ENCODE data around the gene NADK2.

Gene NADK2

DNA sequence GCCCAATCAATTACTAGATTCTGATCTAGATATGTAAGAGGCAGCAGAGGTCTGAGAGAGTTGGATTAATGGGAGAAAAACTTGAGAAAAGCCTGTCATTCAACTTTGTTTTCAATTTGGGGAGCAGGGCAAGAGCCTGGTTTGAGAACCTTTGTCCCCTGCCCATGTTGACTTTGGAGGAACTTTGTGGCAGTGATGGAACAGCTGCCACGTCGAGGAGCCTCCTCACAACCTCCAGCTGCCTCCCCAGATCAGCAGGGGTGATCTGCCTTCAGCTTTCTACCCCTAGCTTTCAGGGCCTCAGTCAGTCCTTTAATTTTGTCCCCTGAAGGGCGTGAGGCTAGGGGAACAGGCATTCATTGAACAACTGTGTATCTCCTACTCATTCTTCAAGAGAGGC, 81.1 kb downstream of the NADK2 start:
- DNase-seq = no peak

DNA sequence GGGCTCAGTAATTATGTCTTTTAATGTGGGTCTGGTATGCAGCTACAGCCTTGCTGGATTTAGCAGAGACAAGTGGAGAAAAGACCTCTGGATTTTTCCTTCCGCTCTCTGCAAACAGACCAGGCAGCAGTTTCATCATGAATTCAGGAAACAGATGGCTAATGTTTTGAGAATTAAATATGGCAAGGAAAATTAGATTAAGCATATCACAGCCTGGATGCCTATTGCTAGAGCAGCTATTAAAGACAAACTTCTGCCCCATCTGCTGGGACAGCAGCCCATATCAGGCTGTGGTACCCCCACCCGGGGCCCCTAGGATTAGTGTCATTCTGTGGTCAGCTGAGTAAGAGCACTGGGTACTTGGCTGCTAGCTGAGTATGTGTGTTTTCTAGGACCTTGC, 83.6 kb downstream of the NADK2 start:
- DNase-seq = no peak

DNA sequence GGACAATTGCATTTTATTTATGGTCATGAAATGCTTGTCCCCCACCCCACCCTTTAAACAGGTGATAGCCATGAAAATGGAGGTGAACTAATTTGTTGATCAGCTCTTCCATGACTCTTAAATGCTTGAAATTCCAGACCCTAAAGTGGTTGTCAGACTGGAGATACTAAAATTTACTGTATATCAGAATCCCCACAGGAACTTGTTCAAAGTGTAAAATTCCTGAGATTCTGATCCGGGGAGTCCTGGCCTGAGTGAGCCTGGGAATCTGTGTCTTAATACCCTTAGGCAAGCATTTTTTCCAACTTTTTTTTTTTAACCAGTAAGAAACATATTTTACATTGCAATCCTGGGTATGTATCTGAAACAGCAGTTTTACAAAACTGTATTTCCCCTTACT, 85.1 kb downstream of the NADK2 start:
- no peak for DNase-seq

DNA sequence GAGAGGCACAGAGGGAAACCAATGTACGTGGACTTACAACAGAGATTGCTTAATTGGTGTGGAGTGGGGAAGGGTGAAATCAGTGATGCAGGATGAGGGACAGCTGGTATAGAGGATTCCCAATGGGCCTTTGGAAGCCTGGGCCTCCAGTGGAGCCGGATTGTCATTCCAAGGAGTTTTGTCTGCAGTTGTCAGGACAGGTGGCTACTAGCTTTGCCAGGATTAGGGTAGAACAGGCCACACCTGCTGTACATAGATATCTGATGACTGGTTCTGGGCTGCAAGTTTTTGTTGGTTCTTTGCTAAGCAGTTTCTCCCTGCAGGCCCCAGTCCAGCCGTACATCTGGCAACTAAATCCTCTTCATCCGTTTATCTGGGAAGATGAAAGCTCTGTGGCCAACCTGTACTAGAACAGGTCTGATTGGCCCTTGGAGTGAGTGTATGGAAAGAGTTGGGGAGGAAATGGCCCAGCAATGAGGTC, 85.6 kb downstream of the NADK2 start:
- DNase-seq = no peak

DNA sequence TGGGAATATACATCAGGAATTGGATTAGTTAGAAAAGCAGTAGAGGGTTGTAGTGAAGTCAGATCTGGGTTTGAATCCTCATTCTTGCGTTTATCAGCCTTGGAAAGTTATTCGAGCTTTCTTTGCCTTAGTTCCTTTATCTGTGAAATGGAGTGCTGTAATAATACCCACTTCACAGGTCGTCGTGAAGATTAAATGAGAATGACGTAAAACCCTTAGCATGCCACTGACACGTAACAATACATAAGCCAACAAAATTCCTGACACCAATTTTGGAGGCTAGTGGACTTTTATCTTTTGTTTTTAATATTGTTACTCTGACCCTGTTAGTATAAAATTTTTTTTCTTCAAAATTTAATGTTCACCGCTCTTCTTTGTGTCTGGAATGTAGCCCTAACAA, 86.4 kb downstream of the NADK2 start:
- DNase-seq = no peak

DNA sequence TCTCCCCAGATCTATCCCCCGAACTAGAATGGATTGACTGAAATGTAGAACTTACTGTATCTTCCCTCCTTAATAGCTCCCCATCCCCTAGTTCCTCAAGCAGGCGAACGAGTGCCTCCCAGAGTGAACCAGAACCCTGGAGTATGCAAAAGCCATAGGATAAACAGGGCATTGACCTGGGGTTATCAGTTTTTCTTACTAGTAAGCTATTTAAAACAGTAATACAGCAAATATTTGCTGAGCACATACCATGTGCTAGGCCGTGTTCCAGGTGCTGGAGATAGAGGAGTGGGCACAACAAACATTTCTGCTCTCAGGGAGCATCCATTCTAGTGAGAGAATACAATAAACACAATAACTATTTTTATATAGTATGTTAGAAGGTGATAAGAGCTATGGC, 88.0 kb downstream of the NADK2 start:
- DNase-seq = no peak

DNA sequence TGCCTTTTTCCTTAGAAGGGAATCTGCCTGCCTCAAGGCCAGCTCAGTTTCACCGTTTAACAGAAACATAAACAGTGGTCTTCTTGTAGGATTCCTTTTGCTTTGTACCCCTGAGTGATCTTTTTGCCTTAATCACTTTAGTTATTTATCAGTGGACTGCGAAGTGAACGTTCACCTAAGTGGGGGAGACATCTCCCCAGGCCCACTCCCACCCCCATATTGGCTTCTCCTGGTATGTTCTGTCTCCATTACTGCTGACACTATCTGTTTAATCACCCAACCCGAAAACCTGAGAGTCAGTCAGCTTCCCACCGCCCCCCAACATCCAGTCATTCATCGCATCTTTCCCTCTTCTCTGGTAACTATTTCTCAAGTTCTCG, 88.4 kb downstream of the NADK2 start:
- DNase-seq = no peak

DNA sequence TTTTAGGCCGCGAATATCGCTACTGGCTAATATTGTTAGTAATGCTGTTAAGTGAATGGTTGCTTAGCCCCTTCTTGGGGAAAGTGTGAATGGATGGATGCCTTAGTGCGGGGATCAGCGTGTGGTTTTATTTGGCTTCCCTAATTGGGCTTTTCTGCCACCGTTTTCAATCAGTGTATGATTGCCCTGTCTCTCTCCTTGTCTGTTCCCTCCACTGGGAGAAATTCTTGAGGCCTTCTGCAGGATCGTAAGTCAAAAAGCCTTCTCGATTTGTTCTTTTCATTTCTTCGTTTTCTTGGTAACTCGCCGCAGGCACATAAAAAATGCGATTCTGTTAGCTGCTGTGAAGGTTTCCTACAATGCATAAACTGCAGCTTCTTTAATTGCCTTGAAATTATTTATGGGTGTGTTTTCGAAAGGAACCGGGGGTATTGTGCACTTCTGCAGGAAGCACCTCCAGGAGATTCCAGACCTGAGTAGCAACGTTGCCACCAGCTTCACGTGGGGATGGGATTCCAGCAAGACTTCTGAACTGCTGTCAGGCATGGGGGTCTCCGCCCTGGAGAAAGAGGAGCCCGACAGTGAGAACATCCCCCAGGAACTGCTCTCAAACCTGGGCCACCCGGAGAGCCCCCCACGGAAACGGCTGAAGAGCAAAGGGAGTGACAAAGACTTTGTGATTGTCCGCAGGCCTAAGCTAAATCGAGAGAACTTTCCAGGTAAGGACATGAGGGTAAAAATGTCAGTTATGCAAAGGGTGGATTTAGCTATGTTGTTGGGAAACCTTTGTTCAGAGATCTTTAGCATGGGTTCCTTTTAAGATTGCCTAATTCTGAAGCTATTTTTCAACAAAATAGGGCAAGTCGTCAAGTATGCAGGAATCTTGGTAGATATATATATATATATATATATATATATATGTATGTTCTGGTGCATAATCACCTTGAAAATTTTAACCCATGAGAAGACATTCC, 89.1 kb downstream of the NADK2 start:
- no peak for DNase-seq

DNA sequence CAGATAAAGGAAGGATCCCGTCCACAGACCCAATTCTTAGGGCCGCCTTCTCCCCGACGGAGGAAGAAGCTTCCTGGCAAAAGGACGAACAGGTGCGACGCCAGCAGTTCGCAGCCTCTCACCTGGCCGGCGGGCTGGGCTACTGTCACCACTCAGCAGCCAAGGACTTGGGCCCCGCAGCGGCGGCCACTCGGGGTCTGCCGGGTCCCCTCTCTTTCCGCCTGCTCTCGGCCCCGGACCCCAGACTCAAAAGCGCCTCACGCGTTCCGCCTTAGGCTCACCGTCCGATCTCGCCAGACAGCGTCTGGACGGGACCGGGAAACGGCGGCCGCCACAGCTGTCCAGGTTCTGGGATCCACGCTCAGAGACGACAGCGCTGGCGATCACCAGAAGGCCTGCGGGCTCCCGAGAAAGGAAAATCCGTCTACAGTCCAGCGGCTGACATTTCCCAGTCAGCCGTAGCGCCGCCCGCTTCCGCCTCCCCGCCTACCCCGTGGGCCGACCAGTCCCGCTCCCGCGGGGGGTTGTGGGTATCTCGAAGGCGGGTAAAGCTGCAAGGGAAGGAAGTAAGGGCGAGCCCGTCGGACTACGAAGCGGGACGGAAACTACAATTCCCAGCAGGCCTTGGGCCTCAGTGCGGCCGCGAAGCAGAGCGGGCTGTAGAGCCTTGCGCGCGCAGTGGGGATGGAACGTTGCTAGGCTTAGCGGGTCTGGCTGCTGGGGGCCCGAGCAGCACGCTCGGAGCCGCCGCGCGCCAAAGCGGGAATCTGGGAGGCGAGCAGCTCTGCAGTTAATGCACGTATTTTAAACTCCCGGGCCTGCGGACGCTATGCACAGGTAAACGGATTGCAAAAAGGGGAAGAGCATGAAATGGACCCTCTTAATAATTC, 90.0 kb downstream of the NADK2 start, which contains the start of the genes LMBRD2 and SKP2:
TSS of gene LMBRD2 (minus strand) at position 454 of the 890 bp plus-strand sequence. CDS start 8,538 bp downstream, outside the sequence.
TSS of gene SKP2 (plus strand) at position 678 of the 890 bp plus-strand sequence. CDS start at position 830, 152 bp downstream.
- DNase-seq = peak; percentile 95

DNA sequence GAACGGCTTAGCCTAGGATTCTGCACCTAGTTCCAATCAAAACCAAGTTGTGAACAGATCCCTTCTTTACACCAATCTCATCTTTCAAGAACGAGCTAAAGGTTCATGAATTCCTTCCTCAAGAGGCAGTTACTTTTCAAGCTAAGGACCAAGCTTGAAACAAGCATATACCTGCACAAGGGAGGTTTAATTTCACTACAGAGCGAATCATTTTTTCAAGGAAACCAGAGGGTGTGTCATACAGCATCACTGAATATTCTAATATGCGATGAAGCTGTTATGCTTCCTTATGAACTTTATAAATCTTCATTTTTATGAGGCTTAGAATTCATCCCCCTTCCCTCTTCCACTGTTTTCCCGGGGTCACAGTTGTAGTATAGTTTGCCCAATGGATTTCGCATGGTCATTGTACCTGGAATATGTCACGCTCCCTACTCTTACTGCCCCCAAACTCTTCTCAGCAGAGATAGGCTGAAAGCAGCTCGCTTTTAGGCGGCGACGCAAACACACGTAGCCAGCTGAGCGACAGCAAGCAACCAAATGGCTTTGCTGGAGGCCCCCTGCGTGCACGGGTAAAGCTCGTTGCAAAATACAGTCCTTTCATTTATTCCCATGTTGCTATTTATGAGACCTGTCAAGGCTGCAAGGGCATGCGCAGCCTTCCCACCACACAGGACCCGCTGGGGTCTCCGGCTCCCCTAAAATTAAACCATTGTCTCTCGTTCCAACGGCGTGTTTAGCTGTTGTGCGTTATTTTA, 90.9 kb downstream of the NADK2 start:
- DNase-seq = peak; percentile 38

DNA sequence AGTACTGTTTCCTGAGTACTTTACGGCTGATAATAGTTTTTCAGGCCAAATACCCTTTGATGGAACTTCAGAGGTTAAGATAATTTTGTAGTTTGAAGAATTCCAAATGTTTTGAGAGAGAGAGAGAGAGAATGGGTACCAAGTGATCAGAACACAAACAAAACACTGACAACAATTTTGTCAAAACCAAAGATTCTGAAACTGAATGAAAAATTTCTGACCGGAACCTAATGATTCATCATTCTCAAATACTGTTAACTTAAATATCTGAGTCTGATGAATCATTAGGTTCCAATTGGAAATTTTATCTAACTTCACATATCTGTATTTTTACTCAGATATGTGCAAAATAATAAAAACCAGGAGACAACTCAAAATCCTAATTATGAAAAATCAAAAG, 94.0 kb downstream of the NADK2 start:
- no peak for DNase-seq

DNA sequence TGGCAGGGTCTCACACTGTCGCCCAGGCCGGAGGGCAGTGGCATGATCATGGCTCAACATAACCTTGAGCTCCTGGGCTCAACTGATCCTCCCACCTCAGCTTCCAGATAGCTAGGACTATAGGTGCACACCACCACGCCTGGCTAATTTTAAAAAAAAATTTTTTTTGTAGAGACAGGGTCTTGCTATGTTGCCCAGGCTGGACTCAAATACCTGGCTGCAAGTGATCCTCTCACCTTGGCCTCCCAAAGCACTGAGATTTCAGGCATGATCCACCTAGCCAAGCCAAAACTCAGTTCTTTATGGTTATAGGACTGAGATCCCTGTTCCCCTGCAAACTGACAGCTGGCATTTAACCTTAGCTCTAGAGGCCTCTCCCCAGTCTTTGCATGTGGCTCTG, 95.3 kb downstream of the NADK2 start:
- DNase-seq = no peak

DNA sequence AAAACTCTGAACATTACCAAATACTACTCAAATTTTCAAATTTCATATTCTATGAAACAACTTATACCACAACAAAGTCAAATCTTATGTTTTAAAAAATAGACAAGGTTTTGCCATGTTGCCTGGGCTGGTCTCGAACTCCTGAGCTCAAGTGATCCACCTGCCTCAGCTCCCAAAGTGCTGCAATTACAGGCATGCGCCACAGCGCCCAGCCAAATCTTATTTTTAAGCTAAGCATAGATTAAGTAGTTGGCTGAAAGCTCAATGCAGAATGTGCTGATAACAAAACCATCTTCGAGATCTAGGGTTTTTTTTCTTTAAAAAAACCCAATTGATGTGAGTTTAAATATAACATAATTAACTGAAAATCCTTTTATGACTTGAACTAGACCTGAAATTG, 96.4 kb downstream of the NADK2 start:
- DNase-seq = no peak
